Activated naive CD8-positive, alpha-beta T cell treated with anti-CD3 and anti-CD28 coated beads, Interleukin-2, amount 10 ng/mL, durations not matched to agents 7 days and 5 days (primary cell): ENCODE data around the gene DENND4A. TPM values are rescaled to one million over a fixed set of nuclear protein-coding genes. Genes with fewer than 3 reads are reported as not detected.
"Not testable (repeated sequence)": the region's sequence is repeated elsewhere in the genome, so short reads cannot be mapped to it uniquely, and the experiment has no call there.

Source experiments
- ATAC-seq: fragments of 150-1000 bp; cut with Tn5 transposase; one replicate; pipeline ENCODE4 v1.10.0; 2021; ENCODE audit warnings: low read depth, moderate library complexity
- POLR2A ChIA-PET: fragments of 350-600 bp; sonication (Branson Sonifier 250); formaldehyde crosslinking; loops from one replicate; lab custom pipeline; 2021; ENCODE audit warnings: antibody characterized with exemption; lab: Charles Lee
- DNase-seq: peaks from one replicate; pipeline ENCODE4 v3.0.0; 2021
- H3K27ac Mint-ChIP-seq: one replicate; pipeline ENCODE4 v1.8.0; 2022; ENCODE audit warnings: mild to moderate bottlenecking, mixed read lengths
- H3K27me3 Mint-ChIP-seq: one replicate; pipeline ENCODE4 v1.8.0; 2022; ENCODE audit warnings: mild to moderate bottlenecking, moderate library complexity, mixed read lengths
- H3K36me3 Mint-ChIP-seq: one replicate; pipeline ENCODE4 v1.8.0; 2021; ENCODE audit warnings: mild to moderate bottlenecking, mixed read lengths
- H3K4me1 Mint-ChIP-seq: one replicate; pipeline ENCODE4 v1.8.0; 2021; ENCODE audit warnings: mixed read lengths
- H3K4me3 Mint-ChIP-seq: one replicate; pipeline ENCODE4 v1.8.0; 2022; ENCODE audit warnings: mild to moderate bottlenecking, moderate library complexity, mixed read lengths
- H3K9me3 Mint-ChIP-seq: one replicate; pipeline ENCODE4 v1.8.0; 2021; ENCODE audit warnings: mixed read lengths
- total RNA-seq, 2 experiments: library from RNA; stranded (reverse); gene quantifications; one replicate each; pipeline ENCODE4 v1.2.3, GENCODE V29; 2021

DENND4A gene
- total RNA-seq, 2 experiments from 2014 or later, result 50.4 to 56.7 TPM

DNA sequence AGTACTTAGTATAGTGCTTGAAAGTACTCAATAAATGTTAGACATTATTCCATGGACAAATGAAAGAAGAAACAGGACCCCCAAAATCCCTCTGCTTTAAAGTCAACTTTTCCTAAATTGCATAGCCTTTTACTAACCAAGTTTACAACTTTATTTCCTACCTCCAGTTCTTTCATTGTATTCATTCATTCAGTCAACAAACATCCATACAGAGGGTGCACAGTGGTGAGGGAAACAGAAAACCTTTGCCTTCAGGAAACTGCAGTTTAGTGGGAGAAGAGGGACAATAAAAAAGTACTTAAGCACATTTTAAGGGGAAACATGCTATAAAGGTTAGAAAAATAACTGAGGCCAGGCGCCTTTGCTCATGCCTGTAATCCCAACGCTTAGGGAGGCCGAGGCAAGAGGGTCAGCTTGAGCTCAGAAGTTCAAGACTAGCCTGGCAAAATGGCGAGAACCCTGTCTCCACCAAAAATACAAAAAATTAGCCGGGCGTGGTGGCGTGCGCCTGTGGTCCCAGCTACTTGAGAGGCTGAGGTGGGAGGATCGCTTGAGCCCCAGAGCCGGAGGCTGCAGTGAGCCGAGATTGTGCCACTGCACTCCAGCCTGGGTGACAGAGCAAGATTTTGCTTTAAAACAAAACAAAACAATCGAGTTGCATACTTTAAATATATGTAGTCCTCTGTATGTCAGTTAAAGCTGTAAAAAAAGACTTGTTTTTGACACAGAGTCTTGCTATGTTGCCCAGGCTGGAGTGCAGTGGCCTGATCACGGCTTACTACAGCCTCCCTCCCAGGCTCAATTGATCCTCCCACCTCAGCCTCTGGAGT lies 1.1 kb upstream of the DENND4A start:
- peak overlapping the region; percentile 96 for H3K27ac Mint-ChIP-seq
- H3K4me3 Mint-ChIP-seq, result peak overlapping the region; percentile 90
- H3K9me3 Mint-ChIP-seq, result no peaks in the 10 kb centered on the region
- POLR2A ChIA-PET, result interaction anchor here (0.7 to 6.9 kb wide), 14 partner anchors 10 to 183 kb away, joined by 3 to 84 read pairs (median 23); partner anchors contain the start of gene RAB11A
- H3K27me3 Mint-ChIP-seq, result no peaks in the 10 kb centered on the region
- DNase-seq (no peak), ATAC-seq (no peak)
- peaks cover 43% of the 10 kb centered on the region for H3K4me1 Mint-ChIP-seq
- peaks cover 3% of the 10 kb centered on the region for H3K36me3 Mint-ChIP-seq

DNA sequence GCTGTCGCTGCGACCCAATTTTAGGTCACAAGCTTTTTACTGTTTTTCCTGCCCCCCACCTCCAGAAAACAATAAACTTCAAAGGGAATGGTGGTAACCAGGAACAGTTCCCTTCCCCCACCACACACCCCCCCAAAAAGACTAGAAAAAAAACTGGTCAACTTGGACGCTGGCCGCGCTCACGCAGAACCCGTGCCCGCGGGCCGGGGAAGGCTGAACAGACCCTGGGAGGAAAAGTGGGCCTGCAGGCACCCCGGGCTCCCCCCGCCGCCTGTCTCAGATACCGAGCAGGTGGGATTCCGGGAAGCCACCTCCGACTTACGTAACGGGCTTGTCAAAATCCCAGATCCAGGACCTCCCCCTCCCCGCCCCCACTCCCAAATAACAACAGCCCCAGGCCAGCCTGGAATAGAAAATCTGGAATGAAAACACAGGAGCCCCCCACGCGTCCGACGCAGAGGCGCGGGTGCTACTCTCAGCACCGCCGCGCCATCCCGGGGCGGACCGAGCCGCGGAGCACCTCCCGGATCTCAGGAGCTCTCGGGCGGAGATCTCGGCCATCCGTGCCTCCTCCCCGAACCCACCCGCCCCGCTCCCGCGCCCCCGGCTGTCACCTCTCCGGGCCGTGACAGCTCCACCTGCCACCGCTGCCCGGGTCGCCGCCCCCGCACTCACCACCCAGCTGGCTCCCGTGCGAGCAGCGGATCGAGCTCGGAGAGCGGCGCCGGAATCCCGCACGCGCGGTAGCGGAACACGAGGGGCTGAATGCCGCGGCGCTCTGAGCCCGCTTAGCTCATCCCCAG lies 557 bp downstream of the DENND4A start:
- Mint-ChIP-seq H3K27me3 (no peaks in the 10 kb centered on the region), H3K27ac (peak overlapping the region; percentile 96), H3K36me3 (no peaks in the 10 kb centered on the region), H3K4me1 (peaks cover 43% of the 10 kb centered on the region), H3K4me3 (peak overlapping the region; percentile 90), H3K9me3 (no peaks in the 10 kb centered on the region)
- DNase-seq (peak; percentile 68), ATAC-seq (peak; percentile 34)
- POLR2A ChIA-PET, result interaction anchor here (0.7 to 6.9 kb wide), 20 partner anchors 9 to 84 kb away, joined by 3 to 84 read pairs (median 8); partner anchors contain the start of gene RAB11A

DNA sequence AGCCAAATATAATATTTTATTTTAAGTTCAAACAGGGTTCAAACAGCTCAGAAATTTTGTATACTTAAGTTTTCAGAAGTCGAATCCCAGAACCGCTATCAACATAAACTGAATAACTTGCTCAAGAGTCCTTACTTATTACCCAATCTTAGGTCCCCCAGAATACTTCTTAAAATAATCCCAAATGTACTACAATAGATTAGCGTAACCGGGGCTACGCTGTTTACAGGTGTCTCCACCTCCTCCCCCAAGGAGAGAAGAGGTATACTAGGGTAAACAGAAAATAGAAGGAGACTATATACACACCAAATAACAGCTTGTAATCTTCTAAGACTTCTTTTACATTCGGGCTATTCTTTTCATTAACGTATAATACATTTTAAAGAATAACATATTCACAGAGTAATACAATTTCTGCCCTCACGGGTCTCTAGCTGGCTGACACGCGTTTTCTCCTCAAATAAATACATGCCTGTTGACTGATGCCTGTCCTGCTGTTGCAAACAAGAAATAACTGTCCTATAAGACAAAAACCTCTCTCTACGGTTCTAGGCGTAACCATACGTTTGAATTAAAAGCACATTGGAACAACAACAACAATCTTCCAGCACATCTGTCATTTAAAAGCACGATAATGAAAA lies 1.3 kb downstream of the DENND4A start:
- peak overlapping the region; percentile 83 for H3K27ac Mint-ChIP-seq
- DNase-seq, result no peak
- no peaks in the 10 kb centered on the region for H3K27me3 Mint-ChIP-seq
- H3K4me3 Mint-ChIP-seq, result peak overlapping the region; percentile 90
- H3K4me1 Mint-ChIP-seq, result peaks cover 40% of the 10 kb centered on the region
- no peaks in the 10 kb centered on the region for H3K36me3 Mint-ChIP-seq
- no peaks in the 10 kb centered on the region for H3K9me3 Mint-ChIP-seq
- POLR2A ChIA-PET, result interaction anchor here (0.7 to 6.9 kb wide), 16 partner anchors 8 to 83 kb away, joined by 3 to 84 read pairs (median 18); partner anchors contain the start of gene RAB11A
- no peak for ATAC-seq

DNA sequence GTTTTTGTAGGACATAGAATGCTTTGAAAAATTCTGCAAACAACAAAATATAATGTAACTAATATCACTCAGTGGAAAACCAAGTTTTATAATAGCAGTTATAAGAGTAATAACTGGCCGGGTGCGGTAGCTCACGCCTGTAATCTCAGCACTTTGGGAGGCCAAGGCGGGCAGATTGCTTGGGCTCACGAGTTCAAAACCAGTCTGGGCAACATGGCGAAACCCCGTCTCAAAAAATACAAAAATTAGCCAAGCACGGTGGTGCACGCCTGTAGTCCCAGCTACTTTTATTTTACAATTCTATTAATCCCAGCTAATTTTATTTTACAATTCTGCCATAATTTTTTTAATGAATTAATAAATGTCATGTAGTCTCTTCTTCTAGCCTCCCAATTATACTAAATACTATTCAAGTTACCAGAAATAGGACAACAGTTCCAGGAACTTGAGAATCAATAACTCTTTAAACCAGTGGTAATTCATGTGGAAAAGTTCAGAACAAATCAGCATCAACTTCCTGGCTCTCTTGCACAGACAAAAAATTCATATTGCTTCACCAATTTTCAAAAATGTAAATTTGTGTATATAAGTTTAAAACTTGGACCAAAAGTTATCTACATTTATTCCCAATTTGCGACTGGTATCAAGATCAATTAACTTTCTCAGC lies 2.2 kb downstream of the DENND4A start:
- peak overlapping the region; percentile 28 for H3K27ac Mint-ChIP-seq
- POLR2A ChIA-PET, result interaction anchor here (2.4 to 6.9 kb wide), 10 partner anchors 11 to 79 kb away, joined by 6 to 84 read pairs (median 28); partner anchors contain the start of gene RAB11A
- DNase-seq (no peak), ATAC-seq (no peak)
- H3K27me3 Mint-ChIP-seq, result no peaks in the 10 kb centered on the region
- peak overlapping the region; percentile 90 for H3K4me3 Mint-ChIP-seq
- H3K36me3 Mint-ChIP-seq, result no peaks in the 10 kb centered on the region
- no peaks in the 10 kb centered on the region for H3K9me3 Mint-ChIP-seq
- peaks cover 40% of the 10 kb centered on the region for H3K4me1 Mint-ChIP-seq

DNA sequence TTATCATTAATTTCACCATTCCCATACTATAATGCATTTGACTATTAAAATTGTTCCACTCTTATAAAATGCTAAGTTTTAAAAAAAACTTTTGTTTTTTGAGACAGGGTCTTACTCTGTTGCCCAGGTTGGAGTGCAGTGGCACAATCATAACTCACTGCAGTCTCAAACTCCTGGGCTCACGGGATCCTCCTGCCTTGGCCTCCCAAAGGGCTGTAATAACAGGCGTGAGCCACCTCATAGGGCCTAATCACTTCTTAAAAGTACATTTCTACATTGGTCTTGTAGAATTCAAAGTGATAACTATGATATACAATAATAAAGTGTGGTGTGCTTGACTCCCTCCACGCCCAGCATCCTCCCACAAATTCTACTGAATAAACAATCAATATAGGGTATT lies 3.0 kb downstream of the DENND4A start:
- no peaks in the 10 kb centered on the region for H3K36me3 Mint-ChIP-seq
- POLR2A ChIA-PET, result interaction anchor here (4.2 to 5.2 kb wide), 2 partner anchors 10 to 30 kb away, joined by 26 to 84 read pairs; no protein-coding TSS in a partner anchor
- no peaks in the 10 kb centered on the region for H3K9me3 Mint-ChIP-seq
- no peak overlapping the region for H3K27ac Mint-ChIP-seq
- ATAC-seq, result no peak
- H3K4me1 Mint-ChIP-seq, result peaks cover 34% of the 10 kb centered on the region
- peak overlapping the region; percentile 90 for H3K4me3 Mint-ChIP-seq
- DNase-seq, result no peak
- no peaks in the 10 kb centered on the region for H3K27me3 Mint-ChIP-seq

DNA sequence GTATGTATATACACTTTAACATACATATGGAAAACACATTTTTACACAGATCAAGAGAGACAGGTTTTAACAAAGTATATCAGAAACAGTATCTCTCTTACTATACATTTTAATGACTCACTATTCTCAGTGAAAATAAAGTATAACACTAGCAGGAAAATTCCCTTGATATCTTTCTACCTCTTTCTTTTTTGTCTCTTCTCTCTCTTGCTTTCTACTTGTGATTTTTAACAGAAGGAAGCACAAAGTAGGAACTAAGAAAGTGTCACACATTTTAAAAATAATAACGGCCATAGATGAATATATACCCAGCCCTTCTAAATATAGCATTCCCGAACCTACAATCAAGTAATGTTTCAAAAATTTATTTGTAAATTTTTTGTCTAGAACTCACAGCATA lies 4.8 kb downstream of the DENND4A start:
- POLR2A ChIA-PET, result no interaction called here
- Mint-ChIP-seq H3K27ac (peak overlapping the region; percentile 7), H3K9me3 (no peaks in the 10 kb centered on the region), H3K27me3 (no peaks in the 10 kb centered on the region), H3K4me1 (peaks cover 39% of the 10 kb centered on the region), H3K4me3 (peak overlapping the region; percentile 23), H3K36me3 (peaks cover 9% of the 10 kb centered on the region)
- DNase-seq (no peak), ATAC-seq (no peak)

DNA sequence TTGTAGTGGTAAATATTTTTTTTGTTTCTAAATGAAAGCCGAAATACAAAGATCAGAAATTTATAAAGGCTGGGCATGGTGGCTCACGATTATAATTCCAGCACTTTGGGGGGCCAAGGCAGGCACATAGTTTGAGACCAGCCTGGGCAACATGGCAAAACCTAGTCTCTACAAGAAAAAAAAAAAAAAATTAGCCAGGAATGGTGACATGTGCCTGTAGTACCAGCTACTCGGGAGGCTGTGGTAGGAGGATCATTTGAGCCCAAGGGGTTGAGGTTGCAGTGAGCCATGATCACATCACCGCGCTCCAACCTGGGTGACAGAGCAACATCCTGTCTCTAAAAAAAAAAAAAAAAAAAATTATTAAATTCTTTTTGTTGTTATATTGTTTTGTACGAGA lies 6.9 kb downstream of the DENND4A start:
- ATAC-seq, result no peak
- Mint-ChIP-seq H3K36me3 (peaks cover 10% of the 10 kb centered on the region), H3K27me3 (no peaks in the 10 kb centered on the region), H3K9me3 (no peaks in the 10 kb centered on the region), H3K4me3 (no peak overlapping the region), H3K4me1 (peaks cover 36% of the 10 kb centered on the region), H3K27ac (no peak overlapping the region)
- POLR2A ChIA-PET, result interaction anchor here (0.7 kb wide), 1 partner anchor 29 kb away, joined by 3 read pairs; no protein-coding TSS in a partner anchor
- DNase-seq, result no peak

DNA sequence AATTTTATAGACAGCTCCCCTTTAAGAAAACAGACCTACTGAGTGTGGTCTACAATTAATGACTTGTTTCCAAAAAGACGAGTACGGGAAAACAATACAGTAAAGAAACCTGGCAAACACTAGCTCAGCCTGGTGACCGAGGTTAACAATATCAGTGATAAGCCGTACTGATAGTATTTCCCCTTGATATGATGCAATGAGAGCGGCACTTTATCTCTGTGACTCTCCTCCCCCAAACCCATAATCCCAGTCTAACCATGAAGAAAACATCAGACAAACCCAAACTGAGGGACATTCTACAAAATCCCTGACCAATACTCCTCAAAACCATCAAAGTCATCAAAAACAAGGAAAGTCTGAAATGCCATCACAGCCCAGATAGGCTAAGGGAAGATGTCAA lies 8.2 kb downstream of the DENND4A start:
- Mint-ChIP-seq H3K4me3 (no peak overlapping the region), H3K4me1 (peaks cover 26% of the 10 kb centered on the region), H3K27ac (no peak overlapping the region), H3K27me3 (no peaks in the 10 kb centered on the region), H3K9me3 (no peaks in the 10 kb centered on the region), H3K36me3 (peaks cover 11% of the 10 kb centered on the region)
- ATAC-seq (no peak), DNase-seq (no peak)
- POLR2A ChIA-PET, result no interaction called here

DNA sequence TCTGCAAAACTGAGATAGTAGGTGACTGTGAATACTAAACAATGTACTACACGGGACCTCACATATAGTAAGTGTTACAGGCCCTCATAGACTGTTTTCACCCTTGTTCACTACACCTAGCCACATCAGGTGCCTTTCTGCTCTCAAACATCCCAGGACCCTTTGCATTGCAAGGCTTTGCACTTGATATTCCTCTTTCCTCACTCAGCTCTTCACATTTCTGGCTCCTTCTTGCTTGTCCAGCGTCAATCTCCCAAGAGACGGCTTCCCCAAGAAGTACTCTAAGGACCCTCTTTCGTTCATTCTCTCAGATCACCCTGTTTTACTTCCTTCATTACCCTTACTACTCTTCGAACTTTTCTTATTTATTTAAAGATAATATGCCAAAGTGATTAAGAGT lies 10.0 kb downstream of the DENND4A start:
- ATAC-seq, result no peak

DNA sequence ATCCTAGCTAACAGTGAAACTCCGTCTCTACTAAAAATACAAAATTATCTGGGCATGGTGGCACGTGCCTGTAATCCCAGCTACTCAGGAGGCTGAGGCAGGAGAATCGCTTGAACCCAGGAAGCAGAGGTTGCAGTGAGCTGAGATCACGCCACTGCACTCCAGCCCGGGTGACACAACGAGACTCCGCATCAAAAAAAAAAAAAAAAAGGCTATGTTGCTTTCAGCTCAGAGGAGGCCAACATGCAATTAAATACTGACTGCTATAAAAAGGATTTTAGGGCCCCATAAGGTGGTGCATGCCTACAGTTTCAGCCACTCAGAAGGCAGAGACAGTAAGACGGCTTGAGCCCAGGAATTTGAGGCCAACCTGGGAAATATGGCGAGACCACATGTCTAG lies 13.4 kb downstream of the DENND4A start:
- POLR2A ChIA-PET, result interaction anchor here (0.7 to 4.0 kb wide), 5 partner anchors 13 to 262 kb away, joined by 3 to 26 read pairs (median 6); partner anchors contain the start of genes DENND4A and RAB11A
- not testable (repeated sequence) for H3K9me3 Mint-ChIP-seq, H3K27me3 Mint-ChIP-seq, DNase-seq
- Mint-ChIP-seq H3K36me3 (peaks cover 20% of the 10 kb centered on the region), H3K27ac (peak overlapping the region; percentile 77), H3K4me1 (peaks cover 20% of the 10 kb centered on the region), H3K4me3 (peak overlapping the region; percentile 50)
- ATAC-seq, result peak; percentile 31

More for the DNA sequence above, 10.0 kb downstream of the DENND4A start:
- DNase-seq, result no peak
- no peaks in the 10 kb centered on the region for H3K27me3 Mint-ChIP-seq
- H3K36me3 Mint-ChIP-seq, result peaks cover 14% of the 10 kb centered on the region
- H3K4me3 Mint-ChIP-seq, result no peak overlapping the region
- H3K9me3 Mint-ChIP-seq, result no peaks in the 10 kb centered on the region
- POLR2A ChIA-PET, result interaction anchor here (1.2 to 1.4 kb wide), 2 partner anchors 9 to 10 kb away, joined by 6 to 9 read pairs; partner anchors contain the start of gene DENND4A
- no peak overlapping the region for H3K27ac Mint-ChIP-seq
- H3K4me1 Mint-ChIP-seq, result peaks cover 22% of the 10 kb centered on the region

DNA sequence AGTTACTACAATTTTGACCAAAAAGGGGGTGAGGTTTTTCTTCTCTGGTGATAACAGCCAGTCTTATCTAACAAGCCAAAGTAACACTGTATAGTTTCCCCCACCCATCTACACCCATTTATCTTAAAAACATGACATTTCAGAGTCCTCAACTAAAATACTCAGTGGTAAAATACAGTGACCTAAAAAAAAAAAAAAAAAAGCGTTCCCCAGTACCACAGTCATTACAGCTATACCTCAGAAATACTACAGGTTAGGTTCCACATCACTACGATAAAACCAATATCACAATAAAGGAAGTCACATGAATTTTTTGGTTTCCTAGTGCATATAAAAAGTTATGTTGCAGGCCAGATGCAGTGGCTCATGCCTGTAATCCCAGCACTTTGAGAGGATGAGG lies 13.8 kb downstream of the DENND4A start:
- Mint-ChIP-seq H3K4me3 (peak overlapping the region; percentile 50), H3K4me1 (peaks cover 22% of the 10 kb centered on the region), H3K27ac (peak overlapping the region; percentile 77), H3K27me3 (no peaks in the 10 kb centered on the region), H3K9me3 (no peaks in the 10 kb centered on the region), H3K36me3 (peaks cover 21% of the 10 kb centered on the region)
- POLR2A ChIA-PET, result interaction anchor here (1.1 to 4.0 kb wide), 3 partner anchors 13 to 91 kb away, joined by 6 to 26 read pairs (median 9); partner anchors contain the start of genes DENND4A and RAB11A
- DNase-seq (no peak), ATAC-seq (peak; percentile 70)

DNA sequence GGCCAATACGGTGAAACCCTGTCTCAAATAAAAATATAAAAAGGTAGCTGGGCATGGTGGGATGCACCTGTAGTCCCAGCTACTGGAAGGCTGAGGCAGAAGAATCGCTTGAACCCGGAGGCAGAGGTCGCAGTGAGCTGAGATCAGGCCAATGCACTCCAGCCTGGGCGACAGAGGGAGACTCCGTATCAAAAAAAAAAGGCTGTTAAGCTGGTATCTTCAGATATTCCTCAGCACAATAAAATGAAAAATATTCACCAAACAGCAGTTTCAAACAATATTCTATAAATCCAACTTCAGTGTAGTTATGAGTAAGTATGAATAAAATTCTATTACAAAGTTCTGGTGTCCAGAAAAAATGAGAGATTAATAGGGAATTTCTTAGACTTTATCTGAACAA lies 14.2 kb downstream of the DENND4A start:
- no peak overlapping the region for H3K4me3 Mint-ChIP-seq
- ATAC-seq (no peak), DNase-seq (no peak)
- no peaks in the 10 kb centered on the region for H3K9me3 Mint-ChIP-seq
- H3K36me3 Mint-ChIP-seq, result peaks cover 22% of the 10 kb centered on the region
- peaks cover 26% of the 10 kb centered on the region for H3K4me1 Mint-ChIP-seq
- POLR2A ChIA-PET, result interaction anchor here (1.1 to 4.0 kb wide), 3 partner anchors 13 to 91 kb away, joined by 6 to 26 read pairs (median 9); partner anchors contain the start of genes DENND4A and RAB11A
- H3K27me3 Mint-ChIP-seq, result no peaks in the 10 kb centered on the region
- no peak overlapping the region for H3K27ac Mint-ChIP-seq
